HG03342 (cell line): Measurements from ENCODE around the gene ZMIZ1.

Experiments used
- ATAC-seq: cut with Tn5 transposase; IDR thresholded peaks from one replicate; pipeline ENCODE4 v1.9.1; 2021; ENCODE audit warnings: mild to moderate bottlenecking, moderate library complexity; ENCODE audit not compliant: unreplicated experiment

ZMIZ1 gene

DNA sequence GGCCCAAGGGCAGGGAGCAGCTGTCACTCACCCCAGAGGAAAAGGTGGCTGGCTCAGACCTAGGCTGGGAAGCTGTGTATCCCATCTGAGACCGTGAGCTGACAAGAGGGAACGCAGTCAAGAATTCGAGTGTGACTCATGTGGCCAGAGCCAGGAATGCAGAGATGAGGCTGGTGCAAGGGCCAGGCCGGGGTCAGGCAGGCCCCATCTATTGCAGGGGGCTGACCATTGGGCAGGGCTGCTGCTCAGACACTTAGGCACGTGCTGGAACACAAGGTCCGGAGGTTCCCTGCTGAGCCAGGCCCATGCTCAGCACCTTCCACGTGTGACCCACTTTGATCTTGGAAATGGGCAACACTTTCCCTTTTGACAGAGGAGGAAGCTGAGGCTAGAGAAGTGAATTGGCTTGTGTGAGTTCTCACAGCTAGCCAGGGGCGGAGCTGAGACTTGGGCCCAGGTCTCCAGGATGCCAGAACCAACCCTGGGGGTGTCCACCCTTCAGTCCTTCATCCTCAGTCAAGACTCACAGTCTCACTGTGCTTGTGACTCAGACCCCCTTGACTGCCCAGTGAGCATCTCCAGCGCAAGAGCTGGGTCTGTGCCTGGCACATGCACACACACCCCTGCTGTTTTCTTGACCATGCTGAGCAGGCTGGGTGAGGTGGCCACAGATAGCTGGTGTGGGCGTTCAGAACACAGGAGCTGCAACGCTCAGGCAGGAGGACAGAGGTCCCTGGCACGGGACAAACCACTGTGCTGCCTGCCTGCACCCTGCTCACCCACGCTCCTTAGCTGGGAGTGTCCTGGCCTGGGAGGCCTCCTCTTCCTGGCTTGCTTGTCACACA, 230.9 kb downstream of the ZMIZ1 start:
- ATAC-seq = no peak

DNA sequence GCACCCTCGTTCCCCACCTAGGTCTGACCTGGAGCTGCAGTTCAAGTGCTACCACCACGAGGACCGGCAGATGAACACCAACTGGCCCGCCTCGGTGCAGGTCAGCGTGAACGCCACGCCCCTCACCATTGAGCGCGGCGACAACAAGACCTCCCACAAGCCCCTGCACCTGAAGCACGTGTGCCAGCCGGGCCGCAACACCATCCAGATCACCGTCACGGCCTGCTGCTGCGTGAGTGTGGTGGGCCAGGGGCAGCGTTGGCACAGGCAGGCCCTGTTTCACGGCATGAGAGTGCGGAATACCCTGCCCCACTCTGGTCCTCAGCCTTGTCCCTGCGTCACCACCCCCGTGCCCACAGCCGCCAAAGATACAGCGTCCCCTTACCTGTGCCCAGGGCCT, 231.9 kb downstream of the ZMIZ1 start:
- ATAC-seq = no peak

DNA sequence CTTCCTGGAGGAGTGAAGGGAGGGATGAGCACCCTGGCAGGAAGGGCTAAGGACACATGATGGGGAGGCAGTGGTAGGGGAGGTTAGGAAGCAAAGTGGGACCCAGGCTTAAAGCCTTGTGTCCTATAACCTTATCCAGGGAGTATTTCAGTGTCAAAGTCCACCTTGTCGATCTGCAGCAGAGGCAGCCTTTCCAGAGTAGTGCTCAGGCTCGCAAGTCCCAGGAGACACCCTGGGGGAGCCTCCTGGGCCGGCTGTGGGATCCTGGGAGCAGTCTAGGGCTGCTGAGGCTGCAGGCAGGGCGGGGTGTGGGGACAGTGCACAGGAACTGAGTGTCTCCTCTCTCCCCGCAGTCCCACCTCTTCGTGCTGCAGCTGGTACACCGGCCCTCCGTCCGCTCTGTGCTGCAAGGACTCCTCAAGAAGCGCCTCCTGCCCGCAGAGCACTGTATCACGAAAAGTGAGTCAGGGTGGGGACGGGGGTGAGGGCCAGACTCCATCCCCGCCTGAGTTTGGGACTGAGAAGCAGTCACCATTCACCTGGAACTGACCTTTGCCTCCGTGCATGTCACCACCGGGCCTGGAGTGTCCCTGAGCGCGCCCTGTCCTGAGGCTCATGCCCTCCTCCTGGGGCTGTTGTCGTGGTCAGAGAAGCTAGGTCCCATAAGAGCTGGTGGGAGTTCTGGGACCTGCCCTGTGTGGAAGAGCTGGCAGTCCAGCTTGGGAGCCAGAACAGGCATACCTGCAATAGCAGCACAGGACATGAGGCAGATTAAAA, 233.2 kb downstream of the ZMIZ1 start:
- ATAC-seq = no peak

DNA sequence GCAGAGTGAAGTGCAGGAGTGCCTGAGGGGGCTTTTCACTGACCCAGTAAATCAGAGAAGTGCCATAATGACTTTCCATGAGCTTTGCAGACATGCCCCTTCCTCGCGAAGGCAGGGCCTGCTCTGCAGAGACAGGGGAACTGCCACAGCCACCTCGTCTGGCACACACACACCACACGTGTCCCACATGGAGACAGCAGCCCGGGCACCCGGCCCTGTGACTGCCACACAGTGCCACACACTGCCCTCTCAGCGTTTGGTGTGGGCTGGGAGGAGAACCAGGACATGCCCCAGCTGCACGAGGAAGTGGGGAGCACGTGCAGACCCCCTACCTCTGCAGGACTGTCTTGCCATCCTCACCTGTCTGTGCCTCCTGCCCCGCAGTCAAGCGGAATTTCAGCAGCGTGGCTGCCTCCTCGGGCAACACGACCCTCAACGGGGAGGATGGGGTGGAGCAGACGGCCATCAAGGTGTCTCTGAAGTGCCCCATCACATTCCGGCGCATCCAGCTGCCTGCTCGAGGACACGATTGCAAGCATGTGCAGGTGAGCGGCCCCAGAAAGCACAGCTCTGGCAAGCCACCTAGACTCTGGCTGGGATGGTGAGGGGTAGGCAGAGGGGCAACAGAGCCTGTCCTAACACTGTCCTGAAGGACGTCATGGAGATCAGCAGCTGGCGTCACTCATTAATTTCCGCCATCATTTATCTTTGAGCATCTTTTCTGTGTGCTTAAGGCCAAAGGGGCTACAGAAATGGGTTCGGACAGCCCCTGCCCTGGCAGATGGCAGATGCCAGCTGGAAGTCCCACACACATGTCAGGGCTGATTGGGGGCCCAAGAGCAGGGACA, 235.1 kb downstream of the ZMIZ1 start:
- ATAC-seq = no peak

DNA sequence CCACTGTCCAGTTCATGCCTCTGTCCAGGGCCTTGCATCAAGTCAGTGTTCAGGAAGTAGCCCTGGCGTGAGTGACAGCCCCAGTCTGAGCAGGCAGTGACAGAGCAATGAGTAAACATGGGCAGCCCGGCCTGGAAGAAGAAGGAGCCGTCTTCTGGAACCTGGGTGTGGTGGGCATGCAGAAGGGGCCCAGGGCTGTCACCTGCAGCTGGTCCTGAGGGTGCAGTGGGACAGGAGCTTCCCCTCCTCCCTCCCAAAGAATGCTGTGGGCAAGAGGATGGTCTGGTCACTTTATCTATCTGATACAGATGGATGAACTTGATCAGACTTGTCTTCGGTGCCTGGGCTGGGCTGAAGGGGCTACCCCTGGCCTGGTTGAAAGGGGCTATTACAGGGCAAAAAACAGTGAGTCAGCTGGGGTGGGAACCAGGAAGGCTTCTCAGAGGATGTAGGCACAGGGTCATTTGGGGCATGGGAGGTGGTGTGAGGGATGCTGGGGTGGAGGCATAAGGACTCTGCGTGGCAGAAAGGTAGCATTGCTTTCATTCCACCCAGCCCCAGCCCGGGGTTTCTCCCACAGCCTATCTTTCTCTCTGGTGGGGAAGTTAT, 235.8 kb downstream of the ZMIZ1 start:
- ATAC-seq = no peak

DNA sequence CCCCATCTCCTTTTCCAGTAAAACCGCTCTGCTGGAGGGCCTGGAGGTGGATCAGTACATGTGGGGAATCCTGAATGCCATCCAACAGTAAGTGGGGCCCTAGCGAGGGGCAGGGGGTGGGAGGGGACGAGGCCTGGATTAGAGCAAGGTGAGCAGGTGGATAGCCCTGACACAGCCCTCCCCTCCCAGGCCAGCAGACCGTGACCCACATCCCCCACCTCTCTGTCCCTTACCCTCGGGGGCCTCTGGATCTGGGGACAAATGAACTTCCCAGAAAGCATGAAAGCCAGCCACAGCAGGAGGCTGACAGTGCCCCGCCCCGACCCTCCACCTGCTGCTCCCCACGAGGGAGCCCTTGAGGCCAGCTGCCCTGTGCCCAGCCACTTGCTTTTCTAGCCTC, 236.7 kb downstream of the ZMIZ1 start:
- ATAC-seq = no peak

DNA sequence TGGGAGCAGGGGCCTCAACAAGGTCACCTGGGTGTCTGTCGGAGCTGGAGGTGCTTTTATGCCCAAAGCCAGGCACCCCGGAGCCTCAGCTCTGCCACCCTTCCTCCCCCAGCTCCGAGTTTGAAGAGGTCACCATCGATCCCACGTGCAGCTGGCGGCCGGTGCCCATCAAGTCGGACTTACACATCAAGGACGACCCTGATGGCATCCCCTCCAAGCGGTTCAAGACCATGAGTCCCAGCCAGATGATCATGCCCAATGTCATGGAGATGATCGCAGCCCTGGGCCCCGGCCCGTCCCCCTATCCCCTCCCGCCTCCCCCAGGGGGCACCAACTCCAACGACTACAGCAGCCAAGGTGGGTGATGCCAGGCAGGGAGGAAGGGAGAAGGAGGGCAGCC, 237.2 kb downstream of the ZMIZ1 start:
- ATAC-seq = no peak

DNA sequence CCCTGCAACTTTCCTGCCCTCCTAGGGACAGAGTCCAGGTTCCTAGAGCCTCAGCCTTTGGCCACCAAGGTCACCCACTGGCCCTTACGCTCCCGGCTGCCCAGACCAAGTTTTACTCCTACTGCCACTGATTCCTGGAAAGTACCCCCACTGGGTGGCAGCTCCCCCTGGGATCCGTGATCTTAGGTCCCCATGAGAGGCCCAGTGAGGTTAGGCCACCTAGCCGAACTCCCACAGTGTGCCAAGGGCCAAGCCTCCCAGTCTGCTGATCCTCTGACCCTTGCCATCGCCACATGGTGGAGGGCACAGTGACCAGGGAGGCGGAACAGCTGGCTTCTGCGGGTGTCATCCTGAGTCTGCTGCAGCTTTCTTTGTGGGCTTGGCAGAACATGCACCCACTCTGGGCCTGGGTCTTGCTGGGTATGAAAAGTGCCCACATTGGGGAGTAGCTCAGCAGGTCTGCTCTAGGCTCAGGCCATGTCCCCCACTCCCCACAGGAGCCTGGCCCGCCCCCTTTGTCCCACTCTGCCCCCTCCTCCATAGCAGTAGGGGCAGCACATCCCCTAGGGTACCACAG, 238.0 kb downstream of the ZMIZ1 start:
- no peak for ATAC-seq

DNA sequence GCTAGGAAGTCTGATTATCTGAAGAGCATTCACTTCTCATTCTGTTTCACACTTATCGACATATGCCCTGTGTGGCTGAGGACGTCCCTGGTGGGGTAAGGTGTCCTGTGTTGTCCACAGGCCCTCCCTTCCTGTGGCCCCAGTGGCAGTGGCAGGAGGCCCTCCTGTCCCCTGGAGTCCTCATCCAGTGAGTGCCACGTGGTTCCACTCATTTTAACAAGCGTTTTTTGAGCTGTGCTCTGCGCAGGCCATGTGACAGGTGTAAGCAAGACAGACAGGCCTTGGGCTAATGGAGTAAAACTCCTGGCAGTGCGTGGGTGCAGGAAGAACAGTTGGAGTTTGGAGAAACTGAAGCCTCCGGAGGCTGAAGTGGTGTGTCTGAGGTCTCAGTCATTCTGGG, 239.2 kb downstream of the ZMIZ1 start:
- no peak for ATAC-seq

DNA sequence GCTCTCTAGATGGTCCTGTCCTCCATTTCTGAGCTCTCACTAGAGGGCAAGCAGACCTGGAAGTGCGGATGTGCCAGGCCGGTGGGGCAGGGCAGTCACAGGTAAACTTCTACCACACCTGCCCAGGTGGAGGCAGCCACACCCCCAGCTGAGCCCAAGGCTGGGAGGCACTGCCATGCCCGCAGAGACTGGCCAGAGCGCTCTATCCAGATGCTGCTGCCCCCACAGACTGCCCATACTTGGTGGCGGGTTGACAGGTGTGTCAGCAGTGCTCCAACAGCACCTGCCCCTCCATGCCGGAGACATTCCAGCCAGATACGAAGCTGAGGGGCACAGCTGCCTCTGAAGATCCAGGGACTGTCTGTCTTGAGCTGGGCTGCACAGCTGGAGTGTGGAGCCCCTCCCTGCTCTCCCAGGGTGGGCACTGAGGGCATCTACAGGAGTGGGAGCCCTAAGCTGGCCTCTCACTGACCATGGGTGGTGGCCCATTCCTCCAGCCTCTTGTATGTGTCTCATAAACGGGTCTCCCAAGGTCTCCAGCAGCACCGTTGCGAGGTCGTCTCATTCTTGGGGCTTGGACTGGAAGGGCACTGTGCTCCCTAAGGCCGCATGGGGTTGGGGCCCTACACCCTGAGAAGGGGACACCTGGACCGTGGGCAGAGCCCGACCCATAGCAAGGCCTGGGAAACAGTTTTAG, 240.4 kb downstream of the ZMIZ1 start:
- ATAC-seq = no peak

DNA sequence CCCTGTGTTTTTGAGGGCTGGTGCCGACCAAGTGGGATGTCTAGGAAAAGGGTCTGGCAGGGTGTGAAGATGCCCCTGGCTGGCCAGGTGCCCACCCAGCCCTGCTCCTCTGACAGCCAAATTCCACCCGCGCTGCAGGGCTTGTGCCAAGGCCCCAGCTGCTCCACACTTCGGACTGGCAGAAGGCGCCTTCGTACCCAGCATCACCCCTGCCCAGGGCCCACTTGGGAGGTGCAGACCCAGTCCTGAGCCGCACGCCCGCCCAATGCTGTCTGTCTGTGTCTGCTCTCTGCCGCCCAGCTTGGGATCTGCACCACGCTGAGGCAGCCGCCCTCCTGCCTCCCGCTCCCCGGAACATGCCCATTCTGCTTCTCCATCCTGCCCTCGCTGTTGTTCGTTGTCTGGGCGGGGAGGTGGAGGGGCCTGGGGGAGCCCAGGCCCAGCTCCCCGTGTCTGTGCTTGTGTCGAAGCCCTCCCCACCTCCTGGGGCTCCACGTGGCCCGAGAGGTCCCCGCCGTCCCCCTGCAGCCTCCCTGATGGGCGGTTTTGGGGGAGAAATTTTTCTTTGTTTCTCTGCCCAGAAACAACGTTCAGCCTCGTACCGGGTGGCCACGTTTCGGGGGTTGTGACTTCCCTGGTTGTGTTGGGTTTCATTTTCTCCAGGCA, 241.6 kb downstream of the ZMIZ1 start:
- no peak for ATAC-seq

DNA sequence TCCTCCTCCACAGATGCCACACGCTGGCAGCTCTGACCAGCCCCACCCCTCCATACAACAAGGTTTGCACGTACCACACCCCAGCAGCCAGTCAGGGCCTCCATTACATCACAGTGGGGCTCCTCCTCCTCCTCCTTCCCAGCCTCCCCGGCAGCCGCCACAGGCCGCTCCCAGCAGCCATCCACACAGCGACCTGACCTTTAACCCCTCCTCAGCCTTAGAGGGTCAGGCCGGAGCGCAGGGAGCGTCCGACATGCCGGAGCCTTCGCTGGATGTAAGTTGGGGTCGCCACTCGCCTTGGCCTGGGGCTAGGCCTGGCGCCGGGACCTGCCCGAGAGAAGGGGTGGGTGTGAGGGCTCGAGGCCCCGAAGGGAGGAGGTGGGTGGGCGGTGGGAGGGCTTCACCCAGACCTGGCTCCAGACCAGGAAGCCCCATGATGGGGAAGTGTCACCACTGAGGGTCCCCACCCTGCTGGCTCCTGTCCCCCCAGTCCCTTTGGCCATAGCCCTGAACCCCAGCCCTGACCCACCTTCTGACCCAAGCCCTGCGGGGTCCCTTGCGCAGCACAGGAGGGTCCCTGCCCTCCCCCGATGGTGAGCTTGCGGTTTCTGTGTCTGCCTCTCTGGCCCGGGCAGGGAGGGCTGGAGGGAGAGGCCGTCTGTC, 242.3 kb downstream of the ZMIZ1 start:
- ATAC-seq = no peak

DNA sequence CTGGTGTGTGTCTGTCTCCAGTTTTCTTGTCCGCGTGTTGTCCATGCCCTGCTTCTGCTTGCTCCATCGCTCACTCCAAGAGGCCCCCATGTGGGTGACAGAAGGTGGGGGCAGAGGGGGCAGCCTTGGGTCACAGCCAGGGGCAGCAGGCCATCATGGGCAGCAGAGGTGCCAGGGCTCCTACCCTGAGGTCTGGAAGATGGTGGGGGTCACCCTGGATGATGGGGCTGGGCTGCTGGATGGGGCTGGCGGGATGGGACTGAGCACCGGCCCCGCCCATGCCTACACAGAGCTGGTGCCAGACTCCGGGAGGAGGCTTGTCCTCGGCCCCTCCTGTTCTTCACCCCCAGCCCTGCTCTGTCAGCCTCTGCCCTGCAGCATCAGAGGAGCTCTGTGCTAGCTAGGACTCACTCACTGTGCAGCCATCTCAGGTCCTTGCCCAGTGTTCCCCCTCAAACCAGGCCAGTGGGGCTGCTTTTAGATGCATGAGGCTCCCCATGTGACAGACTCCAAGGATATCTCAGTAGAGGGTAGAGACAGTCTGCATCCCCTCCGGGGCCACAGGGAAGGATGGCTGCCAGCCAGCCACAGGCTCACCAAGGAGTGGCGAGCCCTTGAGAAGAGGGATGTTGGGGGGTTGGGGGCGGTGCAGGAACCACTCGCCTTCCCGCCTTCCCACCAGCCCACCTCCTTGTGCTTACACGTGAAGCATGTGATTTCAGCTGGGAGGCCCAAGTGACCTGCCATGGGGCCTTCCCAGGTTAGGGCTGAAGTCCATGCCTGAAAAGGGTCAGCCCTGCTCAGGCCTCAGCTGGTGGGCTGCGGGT, 243.0 kb downstream of the ZMIZ1 start:
- no peak for ATAC-seq

DNA sequence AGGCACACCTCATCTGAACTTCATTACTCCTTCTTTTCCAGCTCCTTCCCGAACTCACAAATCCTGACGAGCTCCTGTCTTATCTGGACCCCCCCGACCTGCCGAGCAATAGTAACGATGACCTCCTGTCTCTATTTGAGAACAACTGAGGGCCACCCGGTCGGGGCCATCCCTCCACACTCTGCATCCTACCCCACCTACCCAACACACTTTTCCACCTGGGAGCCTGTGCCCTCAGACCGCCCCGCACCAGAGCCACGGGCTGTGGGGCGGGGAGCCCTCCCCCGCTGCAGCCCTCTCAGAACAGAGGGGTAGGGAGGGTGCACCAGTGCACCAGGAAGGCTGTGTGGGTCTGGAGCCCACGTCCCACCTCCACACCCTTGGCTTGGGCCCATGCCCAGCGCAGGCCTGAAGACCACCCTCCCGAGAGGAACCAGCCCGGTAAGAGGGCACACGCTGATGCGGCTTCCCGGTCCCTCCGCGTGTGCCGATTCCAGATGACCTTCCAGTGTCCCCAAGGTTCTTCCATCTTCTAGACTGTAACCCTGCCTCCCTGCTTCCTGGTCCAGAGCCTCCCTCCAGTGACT, 243.9 kb downstream of the ZMIZ1 start:
- ATAC-seq = no peak

DNA sequence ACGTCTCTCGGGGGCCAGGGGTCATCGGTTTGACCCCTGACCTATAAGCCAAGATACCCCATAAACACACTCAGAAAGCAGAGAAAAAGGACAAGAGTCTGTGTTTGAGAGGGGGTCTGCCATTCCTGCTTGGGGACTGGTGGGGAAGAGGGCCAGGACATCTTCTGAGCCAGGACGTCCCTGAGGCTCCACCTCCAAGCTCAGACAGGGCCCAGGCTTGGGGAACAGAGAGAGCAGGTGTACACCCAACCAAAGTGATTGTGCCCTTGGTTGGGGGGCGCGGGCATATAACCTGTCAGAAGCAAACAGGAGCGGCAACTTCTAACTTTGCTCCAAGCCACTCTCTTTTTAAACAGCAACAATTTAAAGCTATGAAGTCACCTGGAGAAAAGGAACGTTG, 244.6 kb downstream of the ZMIZ1 start:
- ATAC-seq = no peak

DNA sequence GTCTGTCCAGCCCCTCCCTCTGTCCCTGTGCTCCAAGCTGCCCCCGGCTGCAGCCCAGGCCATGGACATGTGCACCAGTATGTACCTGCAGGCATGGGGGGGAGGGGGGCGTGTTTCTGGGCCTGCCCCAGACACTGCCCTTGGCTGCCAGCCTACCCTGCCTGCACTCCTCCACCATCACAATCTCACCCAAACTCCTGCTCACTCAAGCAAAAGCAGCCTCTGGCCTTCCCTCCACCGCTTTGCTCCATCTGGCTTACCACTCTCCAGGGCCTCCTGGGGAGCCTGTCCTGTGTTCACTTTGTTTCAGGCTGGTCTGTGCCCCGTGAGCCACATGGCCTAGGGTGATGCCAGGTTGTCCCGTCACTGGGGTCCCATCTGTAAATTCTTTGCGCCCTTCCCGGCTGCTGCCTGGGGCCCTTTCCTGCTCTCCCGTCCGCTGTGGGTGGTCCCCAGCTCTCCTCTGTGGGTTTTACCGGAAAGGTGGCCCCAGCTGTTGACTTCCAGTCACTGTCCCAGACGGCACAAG, 245.2 kb downstream of the ZMIZ1 start:
- no peak for ATAC-seq

DNA sequence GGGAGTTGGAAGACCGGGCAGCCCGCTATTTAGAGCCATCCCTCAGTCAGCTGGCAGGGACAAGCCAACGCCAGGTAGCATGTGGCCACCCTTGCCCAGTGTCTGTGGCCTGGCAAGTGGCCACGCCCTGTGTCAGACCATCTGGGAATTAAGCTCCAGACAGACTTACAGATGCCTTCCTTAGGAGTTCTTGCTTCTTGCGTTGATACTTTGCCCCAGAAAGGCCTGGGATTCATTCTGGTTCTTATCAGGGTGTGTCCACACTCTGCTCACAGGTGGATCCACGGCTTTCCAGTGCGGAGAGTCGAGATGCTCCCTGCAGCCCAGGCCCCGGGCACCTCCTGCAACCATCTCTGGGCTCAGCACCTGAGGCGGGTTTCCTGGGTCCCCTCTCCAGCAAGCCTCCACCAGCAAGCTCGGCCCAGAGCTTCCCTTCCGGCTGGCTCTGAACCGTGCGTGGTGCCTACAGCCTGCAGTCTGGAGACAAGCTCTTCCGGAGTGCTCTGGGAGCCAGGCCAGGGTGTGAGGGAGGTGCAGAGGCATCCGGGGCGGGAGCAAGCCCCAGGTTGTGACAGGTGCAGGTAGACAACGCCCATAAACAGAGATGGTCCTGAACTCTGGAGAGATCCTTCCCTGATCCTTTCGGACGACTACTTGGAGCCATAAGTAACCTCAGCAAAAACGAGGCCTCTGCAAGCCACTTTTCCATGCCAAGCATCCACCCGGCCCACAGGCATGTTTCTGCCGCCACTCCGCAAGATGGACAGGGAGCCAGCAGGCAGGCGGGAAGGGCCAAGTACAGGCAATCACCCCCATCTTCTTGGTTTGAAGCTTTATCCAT, 246.2 kb downstream of the ZMIZ1 start:
- no peak for ATAC-seq
